Nephron (organoid): ENCODE results near the gene SAA1.
"Not testable (repeated sequence)": the region's sequence is repeated elsewhere in the genome, so short reads cannot be mapped to it uniquely, and the experiment has no call there.

Source experiments
- H3K27ac Mint-ChIP-seq, 3 experiments: 2 replicates each; pipeline ENCODE4 v1.8.0; 2020; ENCODE audit warnings: mixed read lengths in 3 of 3, mild to moderate bottlenecking in 2 of 3, moderate library complexity in 1 of 3
- H3K27me3 Mint-ChIP-seq: 2 replicates; pipeline ENCODE4 v1.8.0; 2021; ENCODE audit warnings: low read depth, mild to moderate bottlenecking, moderate library complexity, mixed read lengths
- H3K36me3 Mint-ChIP-seq: 2 replicates; pipeline ENCODE4 v1.8.0; 2020; ENCODE audit warnings: low read depth, mixed read lengths
- H3K4me1 Mint-ChIP-seq: 2 replicates; pipeline ENCODE4 v1.8.0; 2020; ENCODE audit warnings: mixed read lengths
- H3K4me3 Mint-ChIP-seq, 3 experiments: 2 replicates each; pipeline ENCODE4 v1.8.0; 2020; ENCODE audit warnings: mild to moderate bottlenecking in 3 of 3, mixed read lengths in 3 of 3, moderate library complexity in 2 of 3
- H3K9me3 Mint-ChIP-seq: 2 replicates; pipeline ENCODE4 v1.8.0; 2020; ENCODE audit warnings: mixed read lengths
- CTCF ChIP-seq, 3 experiments: fragments of 200-600 bp; sonication (generic); IDR thresholded peaks; one replicate each; pipeline ENCODE4 v1.5.0; 2021; ENCODE audit warnings: antibody characterized with exemption in 3 of 3; ENCODE audit not compliant: unreplicated experiment in 3 of 3

SAA1 gene

DNA sequence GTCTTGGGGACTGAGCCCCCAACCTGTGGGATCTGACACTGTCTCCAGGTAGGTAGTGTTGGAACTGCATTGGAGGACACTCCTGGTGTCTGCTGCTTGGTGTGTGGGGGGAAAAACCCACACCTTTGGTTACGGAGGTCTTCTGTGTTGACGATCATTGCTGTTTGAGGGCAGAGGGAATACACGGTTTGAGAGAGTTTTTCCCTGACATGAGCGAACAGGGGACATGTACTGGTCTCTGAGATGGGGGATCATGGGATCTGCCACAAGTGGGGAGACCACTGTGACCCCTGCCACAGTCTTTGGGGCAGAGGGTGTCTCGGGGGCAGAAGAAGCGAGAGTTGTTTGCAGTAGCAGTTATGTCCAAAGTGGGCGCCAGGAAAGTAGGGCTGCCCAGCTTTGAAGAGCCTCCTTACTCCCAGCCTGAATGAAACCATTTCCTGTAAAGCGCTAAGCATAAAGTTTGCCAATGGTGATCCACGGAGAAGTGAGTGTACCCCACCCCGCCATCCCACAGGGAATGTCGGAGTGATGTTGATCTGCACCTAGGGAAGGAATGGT, 12.2 kb upstream of the SAA1 start:
- TF ChIP-seq CTCF (IDR thresholded peaks at IDR 0.05; ENCODE audit: unreplicated experiment in 3 of 3): no peak
- H3K27ac Mint-ChIP-seq: no peak overlapping the region
- H3K4me3 Mint-ChIP-seq: no peak overlapping the region
- no peaks in the 10 kb centered on the region for H3K9me3 Mint-ChIP-seq
- no peaks in the 10 kb centered on the region for H3K4me1 Mint-ChIP-seq
- no peaks in the 10 kb centered on the region for H3K36me3 Mint-ChIP-seq
- H3K27me3 Mint-ChIP-seq: peaks cover 10% of the 10 kb centered on the region

DNA sequence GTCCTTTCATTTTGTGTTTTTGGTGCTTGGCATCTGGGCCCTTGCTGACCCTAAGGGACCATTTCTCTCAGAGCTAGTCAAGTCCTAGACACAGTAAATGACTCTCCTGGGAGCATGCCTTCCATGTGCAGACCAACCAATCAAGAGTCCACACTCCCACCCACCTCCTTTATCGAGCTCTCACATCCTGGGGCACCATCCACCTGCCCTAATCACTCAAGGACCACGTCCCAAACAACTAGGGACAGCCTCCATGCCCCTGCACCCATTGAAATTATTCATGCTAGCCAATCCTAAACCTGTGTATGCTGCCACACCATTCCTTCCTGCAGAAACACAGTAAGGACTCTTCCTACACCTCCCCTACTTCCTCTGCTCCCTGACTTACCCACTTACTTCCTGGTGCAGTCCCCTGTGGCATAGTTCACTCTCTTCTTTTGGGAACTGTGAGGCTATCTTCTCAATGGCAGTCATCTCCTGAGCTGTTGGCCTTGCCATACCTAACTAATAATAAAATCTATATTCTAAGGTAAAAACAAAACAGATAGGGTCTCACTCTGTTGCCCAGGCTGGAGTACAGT, 11.2 kb upstream of the SAA1 start:
- H3K27ac Mint-ChIP-seq: no peak overlapping the region
- no peak overlapping the region for H3K4me3 Mint-ChIP-seq
- H3K4me1 Mint-ChIP-seq: no peaks in the 10 kb centered on the region
- peaks cover 10% of the 10 kb centered on the region for H3K27me3 Mint-ChIP-seq
- H3K9me3 Mint-ChIP-seq: no peaks in the 10 kb centered on the region
- no peaks in the 10 kb centered on the region for H3K36me3 Mint-ChIP-seq
- TF ChIP-seq CTCF (IDR thresholded peaks at IDR 0.05; ENCODE audit: unreplicated experiment in 3 of 3): no peak

GRCh38 chr11:18259259-18259658, 6.8 kb upstream of the SAA1 start:
- peaks cover 13% of the 10 kb centered on the region for H3K27me3 Mint-ChIP-seq
- no peak overlapping the region for H3K27ac Mint-ChIP-seq
- H3K9me3 Mint-ChIP-seq: no peaks in the 10 kb centered on the region
- no peaks in the 10 kb centered on the region for H3K4me1 Mint-ChIP-seq
- no peak for TF ChIP-seq CTCF (IDR thresholded peaks at IDR 0.05; ENCODE audit: unreplicated experiment in 3 of 3)
- no peaks in the 10 kb centered on the region for H3K36me3 Mint-ChIP-seq
- no peak overlapping the region for H3K4me3 Mint-ChIP-seq

DNA sequence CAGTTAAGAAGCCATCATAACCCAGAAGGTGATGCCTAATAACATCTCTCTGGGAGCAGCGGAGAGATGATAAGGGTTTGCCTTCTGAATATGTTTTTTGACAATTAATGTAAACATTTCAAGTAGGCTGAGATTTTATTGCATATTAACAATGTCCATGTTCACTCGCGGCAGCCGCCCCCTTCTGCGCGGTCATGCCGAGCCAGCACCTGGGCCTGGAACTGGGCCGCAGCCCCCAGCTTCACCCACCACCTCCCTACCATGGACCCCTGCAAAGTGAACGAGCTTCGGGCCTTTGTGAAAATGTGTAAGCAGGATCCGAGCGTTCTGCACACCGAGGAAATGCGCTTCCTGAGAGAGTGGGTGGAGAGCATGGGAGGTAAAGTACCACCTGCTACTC, 4.3 kb upstream of the SAA1 start:
- TF ChIP-seq CTCF (IDR thresholded peaks at IDR 0.05; ENCODE audit: unreplicated experiment in 3 of 3): no peak
- H3K27ac Mint-ChIP-seq: no peak overlapping the region
- H3K36me3 Mint-ChIP-seq: no peaks in the 10 kb centered on the region
- peaks cover 12% of the 10 kb centered on the region for H3K27me3 Mint-ChIP-seq
- no peaks in the 10 kb centered on the region for H3K9me3 Mint-ChIP-seq
- no peaks in the 10 kb centered on the region for H3K4me1 Mint-ChIP-seq
- H3K4me3 Mint-ChIP-seq: no peak overlapping the region

DNA sequence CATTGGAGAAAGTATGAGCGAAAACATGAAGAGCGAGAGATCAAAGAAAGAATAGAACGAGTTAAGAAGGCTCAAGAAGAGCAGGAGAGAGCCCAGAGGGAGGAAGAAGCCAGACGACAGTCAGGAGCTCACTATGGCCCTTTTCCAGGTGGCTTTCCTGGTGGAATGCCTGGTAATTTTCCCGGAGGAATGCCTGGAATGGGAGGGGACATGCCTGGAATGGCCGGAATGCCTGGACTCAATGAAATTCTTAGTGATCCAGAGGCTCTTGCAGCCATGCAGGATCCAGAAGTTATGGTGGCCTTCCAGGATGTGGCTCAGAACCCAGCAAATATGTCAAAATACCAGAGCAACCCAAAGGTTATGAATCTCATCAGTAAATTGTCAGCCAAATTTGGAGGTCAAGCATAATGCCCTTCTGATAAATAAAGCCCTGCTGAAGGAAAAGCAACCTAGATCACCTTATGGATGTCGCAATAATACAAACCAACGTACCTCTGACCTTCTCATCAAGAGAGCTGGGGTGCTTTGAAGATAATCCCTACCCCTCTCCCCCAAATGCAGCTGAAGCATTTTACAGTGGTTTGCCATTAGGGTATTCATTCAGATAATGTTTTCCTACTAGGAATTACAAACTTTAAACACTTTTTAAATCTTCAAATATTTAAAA, 3.2 kb upstream of the SAA1 start:
- peaks cover 12% of the 10 kb centered on the region for H3K27me3 Mint-ChIP-seq
- not testable (repeated sequence) for H3K4me3 Mint-ChIP-seq, H3K9me3 Mint-ChIP-seq, H3K27ac Mint-ChIP-seq, H3K36me3 Mint-ChIP-seq, H3K4me1 Mint-ChIP-seq

GRCh38 chr11:18264035-18264434, 2.0 kb upstream of the SAA1 start:
- H3K27ac Mint-ChIP-seq: no peak overlapping the region
- H3K36me3 Mint-ChIP-seq: no peaks in the 10 kb centered on the region
- H3K9me3 Mint-ChIP-seq: no peaks in the 10 kb centered on the region
- H3K27me3 Mint-ChIP-seq: peaks cover 12% of the 10 kb centered on the region
- no peak overlapping the region for H3K4me3 Mint-ChIP-seq
- no peaks in the 10 kb centered on the region for H3K4me1 Mint-ChIP-seq
- TF ChIP-seq CTCF (IDR thresholded peaks at IDR 0.05; ENCODE audit: unreplicated experiment in 3 of 3): no peak
